Measurements from ENCODE around the gene SIAH1.

The SIAH1 gene

GRCh38 chr16:48334325-48334724 is 50.9 kb downstream of the SIAH1 start:
- Histone ChIP-seq H3K4me3 (no peak overlapping the region), H3K9ac (ENCODE audit: insufficient read length) (no peak overlapping the region), H3K27ac (no peak overlapping the region), H3K9me3 (ENCODE audit: low read depth, low read length) (no peaks in the 10 kb centered on the region), H3K36me3 (ENCODE audit: insufficient read depth, low read length) (peaks cover 10% of the 10 kb centered on the region; the same call in 1 of the 2 replicates)
- no peak for TF ChIP-seq FOXP2 (optimal IDR thresholded peaks at IDR 0.05; ENCODE audit: control extremely low read depth, extremely low read length, insufficient read depth)
- TF ChIP-seq POLR2AphosphoS5 (IDR thresholded peaks at IDR 0.05; ENCODE audit: borderline replicate concordance, low read depth, low read length) = no peak
- no peak for TF ChIP-seq EZH2 (IDR thresholded peaks at IDR 0.05)
- no peak for DNase-seq (ENCODE audit: low read depth, low spot score)

GRCh38 chr16:48332978-48333377 is 52.2 kb downstream of the SIAH1 start:
- TF ChIP-seq FOXP2 (optimal IDR thresholded peaks at IDR 0.05; ENCODE audit: control extremely low read depth, extremely low read length, insufficient read depth) (no peak), EZH2 (IDR thresholded peaks at IDR 0.05) (no peak), POLR2AphosphoS5 (IDR thresholded peaks at IDR 0.05; ENCODE audit: borderline replicate concordance, low read depth, low read length) (no peak)
- no peak overlapping the region for H3K4me3 ChIP-seq

GRCh38 chr16:48330841-48331192 is 54.4 kb downstream of the SIAH1 start:
- H3K36me3 ChIP-seq (ENCODE audit: insufficient read depth, low read length) = peaks cover 10% of the 10 kb centered on the region; the same call in 1 of the 2 replicates
- H3K27ac ChIP-seq = no peak overlapping the region
- no peak for DNase-seq (ENCODE audit: low read depth, low spot score)
- no peaks in the 10 kb centered on the region for H3K9me3 ChIP-seq (ENCODE audit: low read depth, low read length)
- TF ChIP-seq POLR2AphosphoS5 (IDR thresholded peaks at IDR 0.05; ENCODE audit: borderline replicate concordance, low read depth, low read length) = no peak
- TF ChIP-seq FOXP2 (optimal IDR thresholded peaks at IDR 0.05; ENCODE audit: control extremely low read depth, extremely low read length, insufficient read depth) = no peak
- no peak overlapping the region for H3K4me3 ChIP-seq
- no peak overlapping the region for H3K9ac ChIP-seq (ENCODE audit: insufficient read length)

More at GRCh38 chr16:48332978-48333377, 52.2 kb downstream of the SIAH1 start:
- Histone ChIP-seq H3K9ac (ENCODE audit: insufficient read length) (no peak overlapping the region), H3K36me3 (ENCODE audit: insufficient read depth, low read length) (peaks cover 10% of the 10 kb centered on the region; the same call in 1 of the 2 replicates), H3K9me3 (ENCODE audit: low read depth, low read length) (no peaks in the 10 kb centered on the region), H3K27ac (no peak overlapping the region)
- DNase-seq (ENCODE audit: low read depth, low spot score) = no peak

- Histone ChIP-seq H3K9ac (ENCODE audit: insufficient read length) (no peak overlapping the region), H3K4me3 (no peak overlapping the region), H3K36me3 (ENCODE audit: insufficient read depth, low read length) (peaks cover 10% of the 10 kb centered on the region; the same call in 1 of the 2 replicates), H3K27ac (no peak overlapping the region), H3K9me3 (ENCODE audit: low read depth, low read length) (no peaks in the 10 kb centered on the region)
- TF ChIP-seq FOXP2 (optimal IDR thresholded peaks at IDR 0.05; ENCODE audit: control extremely low read depth, extremely low read length, insufficient read depth) = no peak
- TF ChIP-seq EZH2 (IDR thresholded peaks at IDR 0.05) = no peak
- DNase-seq (ENCODE audit: low read depth, low spot score) = no peak
Measured at GRCh38 chr16:48330189-48330840, 54.9 kb downstream of the SIAH1 start.

GRCh38 chr16:48329138-48329537 is 56.1 kb downstream of the SIAH1 start:
- H3K27ac ChIP-seq = no peak overlapping the region
- H3K9me3 ChIP-seq (ENCODE audit: low read depth, low read length) = no peaks in the 10 kb centered on the region
- H3K4me3 ChIP-seq = no peak overlapping the region
- no peak overlapping the region for H3K9ac ChIP-seq (ENCODE audit: insufficient read length)
- TF ChIP-seq POLR2AphosphoS5 (IDR thresholded peaks at IDR 0.05; ENCODE audit: borderline replicate concordance, low read depth, low read length) (no peak), FOXP2 (optimal IDR thresholded peaks at IDR 0.05; ENCODE audit: control extremely low read depth, extremely low read length, insufficient read depth) (no peak), EZH2 (IDR thresholded peaks at IDR 0.05) (no peak)
- no peaks in the 10 kb centered on the region; the same call in 1 of the 2 replicates for H3K36me3 ChIP-seq (ENCODE audit: insufficient read depth, low read length)
- DNase-seq (ENCODE audit: low read depth, low spot score) = no peak

- TF ChIP-seq EZH2 (IDR thresholded peaks at IDR 0.05) (no peak), FOXP2 (optimal IDR thresholded peaks at IDR 0.05; ENCODE audit: control extremely low read depth, extremely low read length, insufficient read depth) (no peak), POLR2AphosphoS5 (IDR thresholded peaks at IDR 0.05; ENCODE audit: borderline replicate concordance, low read depth, low read length) (no peak)
- Histone ChIP-seq H3K4me3 (no peak overlapping the region), H3K9ac (ENCODE audit: insufficient read length) (no peak overlapping the region), H3K27ac (no peak overlapping the region), H3K9me3 (ENCODE audit: low read depth, low read length) (no peaks in the 10 kb centered on the region), H3K36me3 (ENCODE audit: insufficient read depth, low read length) (no peaks in the 10 kb centered on the region)
- no peak for DNase-seq (ENCODE audit: low read depth, low spot score)
Measured at GRCh38 chr16:48326915-48327314, 58.3 kb downstream of the SIAH1 start.

GRCh38 chr16:48323783-48324775 is 61.1 kb downstream of the SIAH1 start:
- no peak overlapping the region for H3K27ac ChIP-seq
- TF ChIP-seq POLR2AphosphoS5 (IDR thresholded peaks at IDR 0.05; ENCODE audit: borderline replicate concordance, low read depth, low read length) = no peak
- TF ChIP-seq EZH2 (IDR thresholded peaks at IDR 0.05) = no peak
- no peak for TF ChIP-seq FOXP2 (optimal IDR thresholded peaks at IDR 0.05; ENCODE audit: control extremely low read depth, extremely low read length, insufficient read depth)
- H3K9ac ChIP-seq (ENCODE audit: insufficient read length) = no peak overlapping the region
- DNase-seq (ENCODE audit: low read depth, low spot score) = no peak
- H3K36me3 ChIP-seq (ENCODE audit: insufficient read depth, low read length) = no peaks in the 10 kb centered on the region
- H3K4me3 ChIP-seq = no peak overlapping the region
- H3K9me3 ChIP-seq (ENCODE audit: low read depth, low read length) = no peaks in the 10 kb centered on the region

- H3K27ac ChIP-seq = no peak overlapping the region
- H3K36me3 ChIP-seq (ENCODE audit: insufficient read depth, low read length) = no peaks in the 10 kb centered on the region
- no peak overlapping the region for H3K4me3 ChIP-seq
- no peaks in the 10 kb centered on the region for H3K9me3 ChIP-seq (ENCODE audit: low read depth, low read length)
- TF ChIP-seq POLR2AphosphoS5 (IDR thresholded peaks at IDR 0.05; ENCODE audit: borderline replicate concordance, low read depth, low read length) (no peak), EZH2 (IDR thresholded peaks at IDR 0.05) (no peak)
- DNase-seq (ENCODE audit: low read depth, low spot score) = no peak
- no peak overlapping the region for H3K9ac ChIP-seq (ENCODE audit: insufficient read length)
Measured at GRCh38 chr16:48321317-48322036, 63.7 kb downstream of the SIAH1 start.
